OCI-LY3 (cell line): Measurements from ENCODE around the gene DNAH1.

ENCODE experiments used
- CTCF ChIP-seq: fragments of 200-600, 300-600 bp; sonication (generic); IDR thresholded peaks from 2 replicates; pipeline ENCODE4 v1.5.1; 2014; ENCODE audit warnings: antibody characterized with exemption, low read length, low read depth
- EZH2phosphoT487 ChIP-seq: fragments of 200-600 bp; shearing (Covaris generic); IDR thresholded peaks from 2 replicates; pipeline ENCODE4 v1.6.1; 2018; ENCODE audit warnings: antibody characterized with exemption, mixed run types, low read depth

- no peak for TF ChIP-seq CTCF
- TF ChIP-seq EZH2phosphoT487 = no peak
Measured at GRCh38 chr3:52373676-52374075, 57.6 kb downstream of the DNAH1 start.
